GM21723 (cell line): Measurements from ENCODE around the gene TENT5C.
"Not testable (repeated sequence)": the region's sequence is repeated elsewhere in the genome, so short reads cannot be mapped to it uniquely, and the experiment has no call there.

Experiments
- ATAC-seq: cut with Tn5 transposase; IDR thresholded peaks from one replicate; pipeline ENCODE4 v1.9.1; 2021; ENCODE audit warnings: mild to moderate bottlenecking, moderate library complexity; ENCODE audit not compliant: unreplicated experiment

TENT5C gene

DNA sequence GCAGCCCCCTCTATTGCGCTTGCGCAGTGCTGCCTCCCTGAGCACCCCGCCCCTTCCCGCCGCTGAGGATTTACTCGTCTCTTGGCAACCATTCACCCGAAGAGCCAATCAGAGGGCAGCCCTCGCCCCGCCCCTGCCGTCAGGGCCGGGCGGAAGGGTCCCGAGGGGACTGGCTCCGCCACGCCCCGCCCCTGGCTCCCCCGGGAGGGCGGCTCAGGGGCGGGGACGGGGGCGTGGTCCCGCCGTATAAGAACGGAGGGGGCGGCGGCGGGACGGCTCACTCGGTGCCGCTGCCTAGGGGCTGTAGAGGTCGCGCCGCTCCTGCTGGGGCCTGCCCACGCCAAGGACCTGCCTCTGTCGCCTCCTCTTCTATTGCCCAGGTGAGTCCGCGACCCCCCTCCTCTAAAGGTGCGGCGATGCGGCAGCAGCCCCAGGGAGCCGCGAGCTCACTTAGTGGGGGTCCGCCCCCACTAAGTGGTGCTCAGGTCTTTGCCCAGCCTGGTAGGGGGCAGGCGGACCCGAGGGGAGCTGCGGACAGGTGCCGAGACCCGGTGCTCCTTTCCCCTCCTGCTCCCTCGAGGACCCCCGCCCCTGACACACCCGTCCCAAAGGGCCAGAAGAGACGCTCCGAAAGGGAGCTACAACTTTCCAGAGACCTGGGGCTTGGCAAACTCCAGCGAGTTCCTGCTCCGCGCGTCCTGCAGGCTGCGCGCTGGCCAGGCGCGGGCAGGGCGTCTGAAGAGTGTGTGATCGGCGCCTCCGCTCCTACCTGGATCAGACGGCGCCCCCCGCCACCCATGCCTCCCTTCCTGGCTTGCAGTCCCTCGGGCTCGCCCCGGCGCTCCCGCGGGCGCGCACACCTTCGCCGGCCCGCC lies at the start of gene TENT5C:
TSS of gene TENT5C (plus strand) at position 275 of the 875 bp plus-strand sequence. CDS start 16,821 bp downstream, outside the sequence.
- ATAC-seq = peak; percentile 90

DNA sequence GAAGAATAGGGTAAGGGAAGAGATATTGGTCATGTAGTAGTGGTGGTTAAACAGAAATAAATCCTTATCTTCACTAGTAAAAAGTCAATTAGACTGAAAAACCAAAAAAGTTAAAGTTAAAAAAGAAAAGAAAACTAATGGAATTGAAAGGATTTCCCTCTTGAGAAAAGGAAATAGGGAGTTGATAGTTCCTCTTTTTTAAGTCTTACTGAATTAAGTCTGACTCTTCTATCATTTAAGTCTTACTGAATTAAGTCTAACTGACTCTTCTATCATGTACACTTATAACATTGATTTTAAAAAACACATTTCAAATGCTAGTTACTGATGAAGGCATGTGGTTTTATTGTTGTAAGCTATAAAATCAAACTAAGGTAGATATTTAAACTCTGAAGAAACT lies 49.5 kb upstream of the TENT5C start:
- ATAC-seq = no peak

DNA sequence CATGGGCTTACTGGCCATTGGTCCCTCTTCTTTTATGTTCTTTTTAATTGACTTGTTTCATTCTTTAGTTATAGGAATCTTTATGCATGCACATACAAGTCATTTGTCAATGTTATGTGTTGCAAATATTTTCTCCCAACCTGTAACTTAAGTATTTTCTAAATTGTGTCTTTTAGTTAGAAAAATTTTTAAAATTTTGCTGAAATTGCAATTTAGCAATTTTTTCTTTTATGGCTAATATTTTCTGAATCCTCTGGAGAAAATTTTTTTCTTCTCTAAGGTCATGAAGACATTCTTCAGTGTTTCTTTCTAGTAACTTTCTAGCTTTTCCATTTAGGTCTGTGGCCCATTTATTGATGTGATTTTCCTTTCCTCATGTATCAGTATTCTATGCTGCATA lies 48.9 kb upstream of the TENT5C start:
- ATAC-seq = no peak

DNA sequence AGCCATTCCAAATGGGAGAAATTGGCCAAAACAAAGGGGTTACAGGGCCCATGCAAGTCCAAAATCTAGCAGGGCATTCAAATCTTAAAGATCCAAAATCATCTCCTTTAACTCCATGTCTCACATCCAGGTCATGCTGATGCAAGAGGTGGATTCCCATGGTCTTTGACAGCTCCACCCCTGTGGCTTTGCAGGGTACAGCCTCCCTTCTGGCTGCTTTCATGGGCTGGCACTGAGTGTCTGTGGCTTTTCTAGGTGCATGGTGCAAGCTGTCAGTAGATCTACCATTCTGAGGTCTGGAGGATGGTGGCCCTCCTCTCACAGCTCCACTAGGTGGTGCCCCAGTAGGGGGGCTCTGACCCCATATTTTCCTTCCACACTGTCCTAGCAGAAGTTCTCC lies 47.4 kb upstream of the TENT5C start:
- not testable (repeated sequence) for ATAC-seq

DNA sequence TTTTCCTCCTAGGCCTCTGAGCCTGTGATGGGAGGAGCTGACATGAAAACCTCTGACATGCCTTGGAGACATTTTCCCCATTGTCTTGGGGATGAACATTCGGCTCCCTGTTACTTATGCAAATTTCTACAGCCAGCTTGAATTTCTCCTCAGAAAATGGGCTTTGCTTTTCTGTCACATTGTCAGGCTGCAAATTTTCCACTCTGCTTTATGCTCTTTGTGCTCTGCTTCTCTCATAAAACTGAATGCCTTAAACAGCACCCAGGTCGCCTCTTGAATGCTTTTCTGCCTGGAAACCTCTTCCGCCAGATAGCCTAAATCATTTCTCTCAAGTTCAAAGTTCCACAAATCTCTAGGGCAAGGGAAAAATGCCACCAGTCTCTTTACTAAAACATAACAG lies 46.7 kb upstream of the TENT5C start:
- ATAC-seq = no peak

DNA sequence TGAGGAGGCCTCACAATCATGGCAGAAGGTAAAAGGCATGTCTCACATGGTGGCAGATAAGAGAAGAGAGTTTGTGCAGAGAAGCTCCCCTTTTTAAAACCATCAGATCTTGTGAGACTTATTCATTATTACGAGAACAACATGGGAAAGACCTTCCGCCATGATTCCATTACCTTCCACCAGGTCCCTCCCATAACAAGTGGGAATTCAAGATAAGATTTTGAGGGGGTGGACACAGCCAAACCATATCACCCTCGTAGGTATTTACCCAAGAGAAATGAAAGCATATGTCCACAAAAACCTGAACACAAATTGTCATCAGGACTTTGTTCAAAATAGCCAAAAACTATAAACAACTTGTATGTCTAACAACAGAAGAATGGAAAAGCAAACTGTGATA lies 45.9 kb upstream of the TENT5C start:
- no peak for ATAC-seq

DNA sequence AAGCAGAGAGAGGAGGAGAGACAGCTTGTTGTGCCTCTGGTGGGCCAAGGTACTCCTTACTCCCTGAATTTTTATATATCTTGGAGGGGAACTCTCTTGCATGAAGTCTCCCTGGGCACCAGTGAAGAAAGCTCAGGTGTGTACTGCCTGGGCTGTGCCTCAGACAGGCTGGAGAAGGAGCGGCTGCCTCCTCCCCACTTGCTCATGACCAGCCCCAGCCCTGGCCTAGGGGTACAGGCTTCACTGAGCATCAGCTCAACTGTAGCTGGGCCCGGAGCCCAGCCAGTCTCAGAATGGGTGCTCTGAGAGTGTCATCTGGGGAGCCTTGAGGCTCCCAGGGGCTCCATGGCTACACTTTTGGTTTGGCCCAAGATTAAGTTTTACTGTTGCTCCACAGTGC lies 44.8 kb upstream of the TENT5C start:
- ATAC-seq = no peak

DNA sequence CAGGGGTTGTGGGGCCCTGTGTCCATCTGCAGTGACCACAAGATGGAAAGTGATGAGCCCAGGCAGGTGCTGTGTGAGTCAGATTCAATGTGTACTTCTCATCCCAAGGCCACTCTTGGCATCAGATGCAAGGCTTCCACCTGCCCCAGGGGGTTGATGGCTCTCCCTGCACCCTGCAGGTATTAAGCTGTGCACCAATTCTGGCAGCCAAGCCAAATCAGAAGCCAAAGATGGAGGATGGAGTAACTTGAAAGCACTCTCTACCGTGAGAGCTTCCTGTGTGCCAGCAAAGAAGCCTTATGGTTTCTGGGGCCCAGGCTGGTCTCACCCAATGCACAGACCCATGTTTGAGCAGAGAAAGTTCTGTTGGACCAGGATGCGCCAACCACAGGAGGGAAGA lies 44.3 kb upstream of the TENT5C start:
- ATAC-seq = no peak

DNA sequence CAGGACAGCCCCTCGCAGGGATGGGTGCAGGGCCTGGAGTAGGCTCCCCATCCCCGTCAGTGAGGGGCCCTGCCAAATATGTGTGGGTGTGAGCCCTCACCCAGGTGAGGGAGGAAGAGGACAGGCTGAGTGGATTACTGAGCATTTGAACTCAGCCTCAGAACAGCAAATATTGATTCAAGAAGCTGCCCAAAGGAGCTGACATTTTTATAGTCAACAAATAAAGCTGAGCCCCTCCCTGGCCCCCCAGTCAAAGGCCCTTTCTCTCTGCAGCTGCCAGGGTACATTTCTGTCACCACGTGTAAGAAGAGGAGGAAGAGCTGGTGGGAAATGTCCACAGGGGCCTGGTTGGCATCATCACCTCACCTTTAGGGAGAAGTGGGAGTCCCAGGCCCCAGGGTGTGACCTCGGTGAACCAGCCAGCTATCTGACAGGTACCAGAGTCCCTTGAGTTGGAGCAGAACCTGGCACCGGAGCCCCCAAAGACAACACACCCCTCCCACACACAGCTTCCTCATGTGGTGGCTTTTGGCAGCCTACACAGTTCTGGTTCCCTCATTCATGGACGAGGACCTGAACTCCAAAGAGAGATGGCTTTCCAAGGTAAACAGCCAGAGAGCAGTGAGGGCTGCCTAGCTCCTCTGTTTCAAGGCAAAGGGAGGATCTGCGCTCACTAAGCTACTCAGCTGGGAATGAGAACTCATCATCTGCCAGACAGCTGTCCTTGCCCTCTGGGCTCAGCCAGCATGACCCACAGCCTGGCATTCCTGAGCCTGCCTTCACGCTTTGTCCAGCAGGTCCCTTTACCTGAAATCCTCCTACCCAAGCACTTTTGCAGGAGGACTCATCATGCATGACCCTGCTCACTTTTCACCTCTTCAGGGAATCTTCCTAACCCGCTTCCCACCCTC lies 43.0 kb upstream of the TENT5C start:
- ATAC-seq = no peak

DNA sequence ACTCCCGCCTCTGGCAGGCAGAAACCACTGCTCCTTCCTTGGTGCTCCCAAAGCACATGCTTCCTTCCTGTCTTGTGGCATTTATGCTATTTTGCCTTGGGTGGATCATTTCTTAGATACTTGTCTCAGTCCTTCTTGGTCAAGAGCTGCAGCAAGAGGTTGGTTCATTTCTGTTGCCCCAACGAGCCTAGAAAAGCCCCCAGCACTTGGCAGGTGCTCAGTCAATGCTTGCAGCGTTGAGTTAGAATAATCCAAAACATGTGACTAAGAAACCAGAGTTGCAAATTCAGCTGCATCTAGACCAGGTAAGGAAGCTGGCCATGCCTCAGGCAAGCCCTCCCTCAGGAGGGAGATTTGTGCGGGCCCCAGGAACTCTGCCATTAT lies 42.4 kb upstream of the TENT5C start:
- ATAC-seq = no peak

DNA sequence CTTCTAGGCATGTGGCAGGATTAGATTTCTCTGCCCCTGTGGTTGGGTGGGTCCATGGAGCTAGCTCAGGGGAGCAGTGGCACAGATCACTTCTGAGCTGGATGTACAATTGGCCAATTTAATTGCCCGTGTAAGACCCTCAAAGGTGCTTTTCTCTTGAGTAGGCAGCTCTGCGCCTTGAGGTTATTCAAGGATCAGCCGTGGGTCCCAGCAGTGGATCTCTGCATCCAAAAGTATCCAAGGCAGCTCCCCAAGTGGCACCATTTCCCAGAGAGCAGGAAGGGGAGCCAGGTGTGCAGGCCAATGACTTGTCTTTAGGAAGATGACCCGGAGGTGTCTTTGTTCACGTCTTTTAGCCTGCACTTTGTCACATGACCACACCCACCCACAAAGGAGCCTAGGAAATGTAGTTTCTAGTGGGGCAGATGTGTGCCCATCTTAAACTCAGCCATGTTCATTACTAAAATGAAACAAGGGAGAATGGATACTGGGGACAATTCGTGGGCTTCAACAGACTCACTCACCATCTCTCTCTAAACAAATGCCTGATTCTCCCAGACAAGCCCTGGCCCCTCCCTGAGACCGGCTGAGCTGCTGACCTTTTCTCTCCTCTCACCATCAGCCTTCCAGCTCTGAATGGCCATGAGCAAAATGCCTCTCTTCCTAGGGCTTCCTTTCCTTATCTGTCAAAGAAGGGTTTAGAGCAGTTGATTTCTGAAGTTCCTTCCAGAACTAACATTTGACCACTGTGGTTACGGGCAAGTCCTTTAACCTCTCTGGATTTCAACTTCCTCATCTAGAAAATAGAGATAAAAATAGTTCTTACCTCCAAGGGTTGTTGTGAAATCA lies 41.4 kb upstream of the TENT5C start:
- ATAC-seq = no peak

DNA sequence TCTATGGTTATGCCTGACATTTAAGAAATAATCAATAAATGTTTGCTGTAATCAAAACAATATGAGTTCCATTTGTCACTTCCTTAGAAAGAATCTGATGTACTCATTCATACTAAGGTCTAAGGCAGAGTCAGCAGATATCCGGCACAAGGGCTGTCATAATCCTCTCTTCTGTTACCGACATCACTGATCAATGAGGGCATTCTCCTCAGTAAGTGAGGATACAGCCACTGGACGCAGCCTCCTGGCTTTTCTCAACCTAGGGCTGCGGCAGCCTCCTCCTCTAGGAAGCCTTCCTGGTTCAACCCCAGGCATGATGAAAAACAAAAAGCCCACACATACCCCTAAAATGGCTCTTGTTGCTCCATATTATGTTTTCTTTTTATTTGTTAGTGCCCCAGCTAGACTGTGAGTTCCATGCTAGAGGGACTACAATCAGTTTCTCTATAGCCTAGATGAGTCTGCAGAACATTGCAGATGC lies 40.7 kb upstream of the TENT5C start:
- no peak for ATAC-seq

DNA sequence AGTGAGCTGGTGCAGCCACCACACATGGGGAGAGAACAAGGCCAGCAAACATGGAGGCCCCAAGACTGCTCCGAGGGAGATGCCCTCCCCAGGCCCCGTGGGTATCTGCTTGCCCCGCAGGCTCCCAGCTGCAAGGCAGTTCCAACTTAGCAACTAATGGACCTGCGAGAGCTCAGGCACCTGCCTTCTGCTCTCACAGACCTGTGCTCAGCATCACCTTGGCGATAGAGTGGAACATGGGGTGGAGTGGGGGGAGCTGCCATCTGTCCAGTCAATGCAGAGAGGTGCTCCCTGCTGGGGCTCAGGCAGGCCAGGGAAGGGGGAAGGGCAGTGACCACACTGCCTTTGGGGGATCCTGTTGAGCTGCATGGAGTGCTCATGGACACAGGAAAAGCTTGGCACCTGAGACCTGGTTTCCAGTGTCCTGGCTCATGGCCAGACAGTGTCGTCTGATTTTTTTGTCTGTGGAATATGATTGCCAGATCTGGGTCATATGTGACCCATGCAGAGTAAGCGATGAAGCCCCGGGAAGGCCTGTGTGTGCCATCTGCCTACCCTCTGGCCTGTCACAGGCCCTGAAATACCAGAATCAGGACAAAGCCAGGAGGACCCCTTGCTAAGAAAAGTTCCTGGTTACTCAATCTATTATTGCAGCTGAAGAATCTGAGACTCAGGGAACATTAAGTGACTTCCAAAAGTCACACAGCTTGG lies 39.9 kb upstream of the TENT5C start:
- ATAC-seq = no peak

DNA sequence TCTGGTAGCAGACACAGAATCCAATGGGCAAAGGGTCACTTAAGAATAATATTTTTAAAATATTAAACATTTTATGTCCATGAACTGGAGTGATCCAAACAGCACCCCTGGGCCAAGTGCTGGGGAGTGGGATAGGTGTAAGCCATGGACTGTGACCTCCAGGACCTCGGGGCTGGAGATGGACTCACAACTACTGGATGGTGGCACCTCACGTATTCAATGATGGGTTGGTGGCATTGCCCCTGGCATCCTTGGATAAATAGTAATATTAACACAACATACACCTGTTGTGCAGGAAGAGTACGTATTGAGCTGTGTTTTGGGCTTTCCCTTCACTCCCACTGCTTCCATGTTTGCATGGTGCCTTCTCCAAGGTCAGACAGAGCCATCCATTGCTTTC lies 39.3 kb upstream of the TENT5C start:
- ATAC-seq = no peak

DNA sequence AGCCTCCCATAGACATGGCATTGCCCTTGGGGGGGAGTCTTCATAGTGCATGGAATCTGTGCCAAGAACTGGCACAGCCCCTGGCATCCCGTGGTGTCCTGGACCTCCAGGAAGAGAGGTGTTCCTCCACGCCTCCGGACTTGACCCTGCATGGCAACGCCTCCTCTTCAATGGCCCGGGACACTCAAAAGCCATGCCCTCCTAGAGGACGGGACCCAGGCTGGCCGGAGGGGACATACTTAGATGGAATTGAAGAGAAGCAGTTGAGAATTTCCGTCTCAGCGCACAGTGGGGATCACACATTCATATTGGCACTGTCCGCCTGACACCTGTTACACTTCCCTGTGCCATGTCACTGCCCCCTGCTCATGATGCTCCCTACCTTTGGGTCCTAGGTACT lies 38.4 kb upstream of the TENT5C start:
- no peak for ATAC-seq

DNA sequence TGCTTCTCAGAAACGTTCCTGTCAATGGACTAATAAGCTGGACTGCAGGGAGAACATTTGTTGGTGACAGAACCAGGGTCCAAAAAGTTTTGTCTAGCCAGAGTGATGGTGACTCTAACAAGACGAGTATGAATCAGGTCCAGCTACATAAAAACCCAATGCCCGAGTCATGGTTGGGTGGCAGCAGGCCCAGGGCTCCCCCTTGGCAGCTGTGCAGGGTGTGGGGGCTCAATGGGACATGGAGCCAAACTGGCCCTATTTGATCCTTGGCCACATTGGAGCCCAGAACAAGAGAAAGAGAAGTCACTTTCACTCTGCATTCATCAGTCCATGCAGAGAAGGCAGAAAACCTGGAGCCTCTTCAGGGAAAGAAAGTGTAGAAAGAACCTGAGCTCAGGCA lies 37.9 kb upstream of the TENT5C start:
- ATAC-seq = no peak

DNA sequence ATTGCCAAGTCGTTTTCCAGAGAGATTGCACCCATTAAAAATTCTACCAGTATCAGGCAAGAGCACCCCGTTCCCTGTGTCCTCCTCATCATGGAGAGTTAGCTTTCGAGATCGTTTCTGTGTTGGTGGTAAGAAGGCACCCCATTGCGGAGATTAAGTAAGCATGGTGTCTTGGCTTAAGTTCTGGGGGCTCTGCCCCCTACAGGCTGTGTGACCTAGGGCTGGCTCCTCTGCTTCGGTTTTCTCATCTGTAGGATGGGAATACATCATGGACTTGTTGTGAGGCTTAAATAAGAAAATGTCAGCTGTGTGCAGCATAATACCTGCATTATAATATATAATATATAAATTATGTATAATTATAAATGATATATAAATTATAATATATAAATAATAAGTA lies 36.8 kb upstream of the TENT5C start:
- ATAC-seq = no peak

DNA sequence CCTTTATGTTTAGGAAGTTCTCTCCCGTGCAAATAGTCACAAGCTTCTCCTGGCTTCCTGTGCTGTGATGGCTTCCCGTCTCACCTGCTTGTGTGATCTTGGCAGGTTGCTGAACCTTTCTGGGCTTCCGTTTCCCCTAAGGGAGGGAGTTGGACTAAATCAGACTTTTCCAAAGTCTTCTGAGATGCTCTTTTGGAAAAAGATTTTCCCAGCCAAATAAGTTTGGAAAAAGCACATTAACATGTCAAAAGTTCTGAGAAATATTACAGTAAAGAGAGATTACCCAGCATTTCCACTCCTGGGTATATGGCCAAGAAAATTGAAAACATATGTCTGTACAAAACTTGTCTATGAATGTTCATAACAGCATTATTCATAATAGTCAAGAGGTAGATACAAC lies 36.0 kb upstream of the TENT5C start:
- no peak for ATAC-seq

DNA sequence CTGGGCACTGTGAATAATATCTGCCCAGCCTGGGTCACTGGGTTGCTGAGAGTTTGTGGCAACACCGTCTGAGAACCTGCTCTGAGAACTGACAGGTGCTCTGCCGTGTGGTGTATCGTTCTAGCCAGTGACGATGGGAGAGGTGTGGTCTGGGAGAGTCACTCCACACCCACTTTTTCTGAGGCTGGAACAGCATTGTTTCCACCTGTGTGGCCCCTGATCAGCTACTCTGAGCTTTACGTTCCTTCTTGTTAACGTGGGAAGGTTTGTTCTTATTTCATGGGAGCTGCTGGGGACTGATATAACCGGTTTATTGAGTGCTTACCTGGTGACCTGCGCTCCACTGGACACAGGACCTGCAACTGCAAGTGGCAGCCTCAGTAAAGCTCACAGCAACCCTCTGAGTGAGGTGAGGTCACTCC lies 34.8 kb upstream of the TENT5C start:
- no peak for ATAC-seq

DNA sequence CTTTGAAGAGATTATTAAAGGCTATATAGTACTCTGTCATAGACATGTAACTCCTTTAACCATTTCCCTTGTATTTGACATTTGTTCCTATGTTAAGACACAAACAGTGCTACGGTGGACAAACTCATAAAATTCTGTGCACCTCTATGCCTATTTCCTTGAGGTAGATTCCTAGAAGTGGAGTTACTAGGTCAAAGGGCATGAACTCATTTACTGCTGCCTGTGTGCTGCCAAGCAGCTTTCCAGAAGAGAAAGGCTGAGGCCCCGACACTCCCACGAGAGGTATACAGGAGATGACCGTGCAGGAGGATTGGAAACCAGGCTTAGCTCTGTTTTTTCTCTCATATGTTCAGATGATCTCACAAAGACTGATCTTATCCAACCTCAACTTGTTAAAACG lies 34.4 kb upstream of the TENT5C start:
- no peak for ATAC-seq
